GM06990 (cell line): ENCODE results near the gene AVL9.

Source experiments
- DNase-seq: peaks from one replicate; pipeline ENCODE4 v3.0.0-alpha.2; 2011; ENCODE audit not compliant: insufficient read length; ENCODE audit errors: extremely low read depth
- H3K27me3 ChIP-seq: replicated peaks from 2 replicates; pipeline ENCODE4 v1.6.0; 2011; ENCODE audit warnings: low read length; ENCODE audit not compliant: control insufficient read depth, insufficient read depth
- H3K36me3 ChIP-seq: 2 replicates; pipeline ENCODE4 v1.5.1; 2011; ENCODE audit warnings: low read length; ENCODE audit not compliant: control insufficient read depth, insufficient read depth
- H3K4me3 ChIP-seq: replicated peaks from 2 replicates; pipeline ENCODE4 v1.5.1; 2011; ENCODE audit warnings: low read depth, mild to moderate bottlenecking, control low read depth, low read length
- TF ChIP-seq, protein P1 (sequence below): IDR thresholded peaks from 2 replicates; pipeline ENCODE4 v1.5.1; 2011; ENCODE audit warnings: low read length, control low read depth, mild to moderate bottlenecking, inconsistent platforms; ENCODE audit not compliant: insufficient read depth, poor library complexity, severe bottlenecking

AVL9 gene

DNA sequence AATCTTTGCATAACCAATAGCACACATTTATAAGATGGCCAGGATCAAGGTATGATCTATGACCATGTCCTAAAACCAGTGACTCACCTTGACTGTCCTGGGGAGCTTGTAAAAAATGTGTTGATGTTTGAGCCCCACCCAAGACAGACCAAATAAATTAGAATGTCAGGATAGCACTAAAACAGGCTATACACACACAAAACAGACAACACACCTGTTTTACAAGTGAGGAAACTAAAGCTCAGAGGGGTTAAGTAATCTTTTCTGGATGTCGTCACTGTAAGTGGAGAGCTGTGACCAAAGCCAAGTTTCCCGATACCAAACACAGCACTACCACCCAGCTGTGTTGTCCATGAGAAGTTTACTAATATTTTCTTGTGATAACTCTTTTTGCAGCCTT lies 84.5 kb downstream of the AVL9 start:
- no peak for DNase-seq
- peaks cover 7% of the 10 kb centered on the region for H3K36me3 ChIP-seq
- H3K4me3 ChIP-seq = no peak overlapping the region
- TF ChIP-seq, protein P1, sequence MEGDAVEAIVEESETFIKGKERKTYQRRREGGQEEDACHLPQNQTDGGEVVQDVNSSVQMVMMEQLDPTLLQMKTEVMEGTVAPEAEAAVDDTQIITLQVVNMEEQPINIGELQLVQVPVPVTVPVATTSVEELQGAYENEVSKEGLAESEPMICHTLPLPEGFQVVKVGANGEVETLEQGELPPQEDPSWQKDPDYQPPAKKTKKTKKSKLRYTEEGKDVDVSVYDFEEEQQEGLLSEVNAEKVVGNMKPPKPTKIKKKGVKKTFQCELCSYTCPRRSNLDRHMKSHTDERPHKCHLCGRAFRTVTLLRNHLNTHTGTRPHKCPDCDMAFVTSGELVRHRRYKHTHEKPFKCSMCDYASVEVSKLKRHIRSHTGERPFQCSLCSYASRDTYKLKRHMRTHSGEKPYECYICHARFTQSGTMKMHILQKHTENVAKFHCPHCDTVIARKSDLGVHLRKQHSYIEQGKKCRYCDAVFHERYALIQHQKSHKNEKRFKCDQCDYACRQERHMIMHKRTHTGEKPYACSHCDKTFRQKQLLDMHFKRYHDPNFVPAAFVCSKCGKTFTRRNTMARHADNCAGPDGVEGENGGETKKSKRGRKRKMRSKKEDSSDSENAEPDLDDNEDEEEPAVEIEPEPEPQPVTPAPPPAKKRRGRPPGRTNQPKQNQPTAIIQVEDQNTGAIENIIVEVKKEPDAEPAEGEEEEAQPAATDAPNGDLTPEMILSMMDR = no peak
- no peaks in the 10 kb centered on the region for H3K27me3 ChIP-seq

DNA sequence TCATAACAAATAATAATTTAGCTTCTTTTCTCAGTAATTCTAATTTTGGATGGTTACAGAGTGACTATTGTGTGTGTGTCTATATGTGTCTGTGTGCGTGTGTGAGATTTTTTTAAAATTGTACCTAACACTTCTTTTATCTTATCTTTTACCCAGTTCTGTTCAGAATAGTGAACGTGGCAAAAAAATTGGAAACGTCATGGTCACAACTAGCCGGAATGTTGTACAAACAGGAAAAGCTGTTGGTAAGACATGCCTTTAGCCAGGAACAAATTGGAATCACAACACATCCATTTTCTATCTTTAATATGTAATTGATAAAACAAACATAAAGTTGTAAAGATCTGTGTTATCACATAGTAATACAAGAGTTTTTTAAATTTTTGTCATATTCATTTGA lies 85.4 kb downstream of the AVL9 start:
- TF ChIP-seq, protein P1 = no peak
- Histone ChIP-seq H3K4me3 (no peak overlapping the region), H3K36me3 (peaks cover 7% of the 10 kb centered on the region), H3K27me3 (no peaks in the 10 kb centered on the region)
- no peak for DNase-seq

DNA sequence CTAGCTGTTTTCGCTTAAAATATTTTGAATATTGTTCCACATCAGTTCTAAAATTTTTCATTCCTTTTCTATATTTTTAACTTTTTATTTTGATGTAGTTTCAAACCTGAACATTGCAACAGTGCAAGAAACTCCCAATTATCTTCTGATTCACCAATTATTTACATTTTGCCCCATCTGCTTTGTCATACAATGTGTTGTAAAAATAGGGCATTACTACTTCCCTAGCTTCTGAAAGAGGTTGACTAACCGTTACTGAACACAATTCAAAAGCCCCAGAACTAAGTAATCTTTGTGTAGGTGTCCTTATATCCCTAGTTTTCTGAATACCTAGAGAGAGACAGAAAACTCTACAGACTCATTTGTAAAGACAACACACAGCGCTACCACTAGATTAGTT lies 86.7 kb downstream of the AVL9 start:
- no peaks in the 10 kb centered on the region for H3K27me3 ChIP-seq
- peaks cover 10% of the 10 kb centered on the region for H3K36me3 ChIP-seq
- no peak for DNase-seq
- TF ChIP-seq, protein P1 = no peak
- no peak overlapping the region for H3K4me3 ChIP-seq

DNA sequence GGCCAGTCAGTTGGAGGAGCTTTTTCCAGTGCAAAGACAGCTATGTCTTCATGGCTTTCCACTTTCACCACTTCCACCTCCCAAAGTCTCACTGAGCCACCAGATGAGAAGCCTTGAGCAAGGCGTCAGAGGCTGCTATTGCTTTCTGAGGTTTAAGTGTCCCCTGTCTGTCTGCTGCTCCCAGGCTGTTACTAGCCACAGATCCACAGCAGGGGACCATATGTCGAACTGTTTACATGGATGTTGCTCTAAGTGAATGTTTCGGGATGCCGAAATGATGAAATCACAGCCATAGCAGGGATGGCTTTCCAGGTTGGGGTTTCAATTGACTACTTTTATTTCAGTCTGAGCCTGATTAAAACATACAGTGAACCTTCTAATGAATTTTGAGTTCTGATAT lies 88.5 kb downstream of the AVL9 start:
- Histone ChIP-seq H3K27me3 (no peaks in the 10 kb centered on the region), H3K36me3 (peaks cover 10% of the 10 kb centered on the region), H3K4me3 (no peak overlapping the region)
- TF ChIP-seq, protein P1 = no peak
- DNase-seq = no peak

DNA sequence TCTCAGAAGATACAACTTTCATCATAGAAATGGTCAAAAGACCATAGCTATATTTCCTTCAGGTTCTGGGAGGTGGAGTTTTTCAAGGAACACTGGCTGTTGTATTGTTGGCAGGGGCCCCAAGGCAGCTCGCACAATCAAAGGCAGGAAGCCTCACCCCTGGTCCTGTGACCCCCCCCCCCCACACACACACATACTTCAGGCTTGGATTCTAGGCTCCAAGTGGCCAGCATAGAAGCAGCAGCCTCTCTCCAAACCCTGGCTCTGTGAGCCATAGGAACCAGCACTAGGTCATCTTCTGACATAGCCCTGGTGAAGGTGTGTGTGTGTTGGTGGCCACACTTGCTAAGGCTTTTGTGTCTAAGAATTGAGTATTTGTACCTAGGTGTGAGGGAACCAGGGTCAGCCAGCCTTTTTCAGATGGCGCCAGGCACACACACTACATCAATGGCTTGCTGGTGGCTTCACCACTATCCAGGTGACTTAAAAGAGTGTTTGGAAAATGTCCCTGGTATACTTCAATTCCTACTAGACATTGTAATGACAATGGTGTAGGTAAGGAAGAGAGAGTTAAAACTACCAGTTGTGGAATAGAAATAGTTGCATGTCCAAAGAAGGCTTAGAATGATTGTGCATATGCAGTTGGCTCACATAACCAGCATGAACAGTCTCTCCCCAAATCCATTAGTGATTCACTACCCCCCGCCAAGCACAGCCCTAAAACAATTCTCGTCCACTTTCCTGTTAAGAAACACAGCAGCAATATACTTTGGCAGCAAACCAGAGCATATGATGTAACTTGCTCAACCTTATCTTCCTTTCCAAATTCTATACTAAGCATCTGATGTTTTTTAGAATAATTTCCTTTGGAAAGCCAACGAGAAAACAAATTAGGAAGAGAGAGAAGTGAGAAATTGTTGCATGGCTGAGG lies 91.3 kb downstream of the AVL9 start:
- no peak for DNase-seq
- TF ChIP-seq, protein P1 = no peak
- no peaks in the 10 kb centered on the region for H3K27me3 ChIP-seq
- peaks cover 7% of the 10 kb centered on the region for H3K36me3 ChIP-seq
- H3K4me3 ChIP-seq = no peak overlapping the region
